HepG2 (cell line): ENCODE measurements around the gene PFDN2. TPM values are rescaled to one million over a fixed set of nuclear protein-coding genes. Genes with fewer than 3 reads are reported as not detected.
A peak's percentile ranks its signal among the peaks of the same experiment; 100 is the strongest.

Experiments
- CBX1 ChIP-seq: IDR thresholded peaks from one replicate; pipeline ENCODE4 v1.6.1; 2016; ENCODE audit warnings: antibody characterized with exemption, low read depth
- CREB3 ChIP-seq: sonication (generic); formaldehyde crosslinking; IDR thresholded peaks from 2 replicates; pipeline ENCODE4 v1.5.0; 2020; ENCODE audit warnings: missing genetic modification reagents
- FOXP4 ChIP-seq: sonication (generic); formaldehyde crosslinking; IDR thresholded peaks from 2 replicates; pipeline ENCODE4 v1.4.0; 2020; ENCODE audit warnings: missing genetic modification reagents
- GTF2F1 ChIP-seq: fragments of 150-350 bp; IDR thresholded peaks from 2 replicates; pipeline ENCODE4 v1.6.1; 2014; ENCODE audit warnings: low read length
- HMG20A ChIP-seq: IDR thresholded peaks from 2 replicates; pipeline ENCODE4 v1.6.1; 2016; ENCODE audit warnings: borderline replicate concordance
- IRF2 ChIP-seq: IDR thresholded peaks from 2 replicates; pipeline ENCODE4 v1.6.1; 2018; ENCODE audit warnings: missing genetic modification reagents, missing compliant biosample characterization
- KDM3A ChIP-seq: IDR thresholded peaks from 2 replicates; pipeline ENCODE4 v1.6.1; 2018; ENCODE audit warnings: low read depth, missing compliant biosample characterization
- MLX ChIP-seq: IDR thresholded peaks from 2 replicates; pipeline ENCODE4 v1.6.1; 2016
- RARA ChIP-seq: IDR thresholded peaks from 2 replicates; pipeline ENCODE4 v1.6.1; 2016; ENCODE audit warnings: missing genetic modification reagents, missing compliant biosample characterization
- SNAPC4 ChIP-seq: sonication (generic); formaldehyde crosslinking; IDR thresholded peaks from 2 replicates; pipeline ENCODE4 v1.4.0; 2020; ENCODE audit warnings: mild to moderate bottlenecking, missing genetic modification reagents
- STAT5B ChIP-seq: sonication (generic); formaldehyde crosslinking; IDR thresholded peaks from 2 replicates; pipeline ENCODE4 v1.4.0; 2020; ENCODE audit warnings: missing genetic modification reagents
- TMF1 ChIP-seq: sonication (generic); formaldehyde crosslinking; IDR thresholded peaks from 2 replicates; pipeline ENCODE4 v1.8.1; 2022; ENCODE audit warnings: low read depth, missing genetic modification reagents
- YEATS2 ChIP-seq: sonication (generic); formaldehyde crosslinking; IDR thresholded peaks from 2 replicates; pipeline ENCODE4 v1.4.0; 2020; ENCODE audit warnings: missing genetic modification reagents, borderline replicate concordance
- ZBTB7B ChIP-seq: sonication (generic); formaldehyde crosslinking; IDR thresholded peaks from 2 replicates; pipeline ENCODE4 v1.4.0; 2020; ENCODE audit warnings: missing genetic modification reagents
- ZFP37 ChIP-seq: sonication (generic); formaldehyde crosslinking; IDR thresholded peaks from 2 replicates; pipeline ENCODE4 v1.4.0; 2020; ENCODE audit warnings: missing genetic modification reagents, borderline replicate concordance
- ZNF121 ChIP-seq: sonication (generic); formaldehyde crosslinking; IDR thresholded peaks from 2 replicates; pipeline ENCODE4 v1.5.0; 2020; ENCODE audit warnings: mild to moderate bottlenecking, missing genetic modification reagents
- ZNF138 ChIP-seq: sonication (generic); formaldehyde crosslinking; IDR thresholded peaks from 2 replicates; pipeline ENCODE4 v1.5.0; 2020; ENCODE audit warnings: mild to moderate bottlenecking, low read depth, missing genetic modification reagents
- ZNF24 ChIP-seq: fragments of 450-650 bp; IDR thresholded peaks from 2 replicates; pipeline ENCODE4 v1.6.1; 2017; ENCODE audit warnings: antibody characterized with exemption, mild to moderate bottlenecking
- ZNF329 ChIP-seq: sonication (generic); formaldehyde crosslinking; IDR thresholded peaks from 2 replicates; pipeline ENCODE4 v1.9.0; 2021; ENCODE audit warnings: low read depth, mild to moderate bottlenecking, missing genetic modification reagents
- ZNF33B ChIP-seq: sonication (generic); formaldehyde crosslinking; IDR thresholded peaks from 2 replicates; pipeline ENCODE4 v1.5.1; 2020; ENCODE audit warnings: mild to moderate bottlenecking, missing genetic modification reagents
- ZNF468 ChIP-seq: sonication (generic); formaldehyde crosslinking; IDR thresholded peaks from 2 replicates; pipeline ENCODE4 v1.8.0; 2022; ENCODE audit warnings: mild to moderate bottlenecking, moderate library complexity, missing genetic modification reagents
- ZNF576 ChIP-seq: sonication (generic); formaldehyde crosslinking; IDR thresholded peaks from 2 replicates; pipeline ENCODE4 v1.4.0; 2020; ENCODE audit warnings: mild to moderate bottlenecking, missing genetic modification reagents
- ZNF792 ChIP-seq: IDR thresholded peaks from 2 replicates; pipeline ENCODE4 v1.6.1; 2016
- polyA plus RNA-seq, 8 experiments: library from polyadenylated mRNA; depleted of rRNA in 3 of 8; stranded (reverse) in 7 of 8; unstranded in 1 of 8; fragments of >200 nt; fragmentation: Illumina TruSeq in 4 of 8; extraction: Trizol in 4 of 8; gene quantifications; 2 replicates each; pipeline versions ENCODE4 v1.2.1 to v1.2.3, GENCODE V29; 2011 to 2016; ENCODE audit warnings: low read depth in 4 of 8, missing spikeins in 1 of 8, mixed read lengths in 1 of 8; ENCODE audit not compliant: insufficient read depth in 1 of 8
- total RNA-seq, 5 experiments: library from RNA; depleted of rRNA; stranded (reverse); fragments of >200 nt; fragmentation: Illumina TruSeq; extraction: Trizol; gene quantifications; 2 replicates each; pipeline ENCODE4 v1.2.3, GENCODE V29; 2016; ENCODE audit warnings: low read depth in 1 of 5

Gene PFDN2
- total and polyA plus RNA-seq, 2 of the 13 experiments (the other 11 are each of a cell fraction or from before 2014, with no cell fraction given) = 62.6 to 63.6 TPM

GRCh38 chr1:161132410-161133219 lies 14.8 kb upstream of the PFDN2 start, which contains the start of gene DEDD (continued):
- TF ChIP-seq RARA (CRISPR knock-in tag) = peak; percentile 19
- no peak for TF ChIP-seq KDM3A (CRISPR knock-in tag)
- TF ChIP-seq ZNF576 (CRISPR knock-in tag) = no peak
- no peak; the same call in 1 of the 2 replicates for TF ChIP-seq FOXP4 (CRISPR knock-in tag)
- TF ChIP-seq MLX = no peak
- no peak for TF ChIP-seq ZNF138
- TF ChIP-seq GTF2F1 = no peak
- no peak for TF ChIP-seq ZNF792 (CRISPR knock-in tag)
- no peak for TF ChIP-seq STAT5B (CRISPR knock-in tag)
- TF ChIP-seq ZNF33B = no peak; the same call in 1 of the 2 replicates
- 0 out of 2 replicates have a peak, but pooled peaks have one; percentile 30 for TF ChIP-seq TMF1 (CRISPR knock-in tag)
- TF ChIP-seq CREB3 = no peak
- TF ChIP-seq SNAPC4 (CRISPR knock-in tag) = no peak
- no peak for TF ChIP-seq ZNF468 (CRISPR knock-in tag)
- no peak for TF ChIP-seq ZFP37 (CRISPR knock-in tag)
- peak; percentile 79 for TF ChIP-seq ZNF24
- TF ChIP-seq CBX1 = no peak
- TF ChIP-seq HMG20A (CRISPR knock-in tag) = no peak; the same call in 1 of the 2 replicates
- no peak for TF ChIP-seq IRF2 (CRISPR knock-in tag)
- TF ChIP-seq ZNF121 (CRISPR knock-in tag) = no peak
- TF ChIP-seq YEATS2 (CRISPR knock-in tag) = no peak; the same call in 1 of the 2 replicates
- TF ChIP-seq ZBTB7B = no peak
- no peak for TF ChIP-seq ZNF329 (CRISPR knock-in tag)
